Panc1 (cell line): Measurements from ENCODE around the gene APOOL.
"Not testable (repeated sequence)": the region's sequence is repeated elsewhere in the genome, so short reads cannot be mapped to it uniquely, and the experiment has no call there.

ENCODE experiments used
- CTCF ChIP-seq: fragments of 450-650 bp; IDR thresholded peaks from 2 replicates; pipeline ENCODE4 v1.5.1; 2017; ENCODE audit warnings: mild to moderate bottlenecking
- POLR2AphosphoS5 ChIP-seq: IDR thresholded peaks from 2 replicates; pipeline ENCODE4 v1.6.1; 2012; ENCODE audit warnings: mild to moderate bottlenecking, low read depth, low read length, moderate library complexity
- SIN3A ChIP-seq: IDR thresholded peaks from 2 replicates; pipeline ENCODE4 v1.6.1; 2012; ENCODE audit warnings: low read depth, mild to moderate bottlenecking, low read length, moderate library complexity, borderline replicate concordance; ENCODE audit not compliant: insufficient read depth
- TCF7L2 ChIP-seq: IDR thresholded peaks from 2 replicates; pipeline ENCODE4 v1.6.1; 2011; ENCODE audit warnings: mild to moderate bottlenecking, low read depth, low read length, inconsistent platforms

DNA sequence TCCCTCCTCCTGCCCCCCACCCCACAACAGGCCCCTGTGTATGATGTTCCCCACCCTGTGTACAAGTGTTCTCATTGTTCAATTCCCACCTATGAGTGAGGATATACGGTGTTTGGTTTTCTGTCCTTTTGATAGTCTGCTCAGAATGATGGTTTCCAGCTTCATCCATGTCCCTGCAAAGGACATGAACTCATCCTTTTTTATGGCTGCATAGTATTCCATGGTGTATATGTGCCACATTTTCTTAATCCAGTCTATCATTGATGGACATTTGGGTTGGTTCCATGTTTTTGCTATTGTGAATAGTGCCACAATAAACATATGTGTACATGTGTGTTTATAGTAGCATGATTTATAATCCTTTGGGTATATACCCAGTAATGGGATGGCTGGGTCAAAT, 73.6 kb downstream of the APOOL start:
- not testable (repeated sequence) for TF ChIP-seq CTCF, POLR2AphosphoS5, SIN3A, TCF7L2
